ENCODE data around the gene MIGA2.

The MIGA2 gene

GRCh38 chr9:129121483-129121882 lies 85.1 kb downstream of the MIGA2 start:
- Histone ChIP-seq H3K4me3 (ENCODE audit: low read depth in 1 of 2, low read length in 2 of 2) (no peak overlapping the region), H3K27ac (ENCODE audit: low read length) (no peak overlapping the region), H3K36me3 (ENCODE audit: control insufficient read depth in 1 of 2, insufficient read depth in 2 of 2, low read length in 2 of 2) (peaks cover 19 to 26% of the 10 kb centered on the region in 2 donors), H3K27me3 (ENCODE audit: low read depth, low read length) (no peaks in the 10 kb centered on the region), H3K4me1 (ENCODE audit: control insufficient read depth in 1 of 2, insufficient read depth in 2 of 2, low read length in 2 of 2) (no peaks in the 10 kb centered on the region), H3K9me3 (ENCODE audit: control insufficient read depth in 1 of 2, low read length in 2 of 2) (no peaks in the 10 kb centered on the region)
